ENCODE measurements around the gene HDDC2.

DNA sequence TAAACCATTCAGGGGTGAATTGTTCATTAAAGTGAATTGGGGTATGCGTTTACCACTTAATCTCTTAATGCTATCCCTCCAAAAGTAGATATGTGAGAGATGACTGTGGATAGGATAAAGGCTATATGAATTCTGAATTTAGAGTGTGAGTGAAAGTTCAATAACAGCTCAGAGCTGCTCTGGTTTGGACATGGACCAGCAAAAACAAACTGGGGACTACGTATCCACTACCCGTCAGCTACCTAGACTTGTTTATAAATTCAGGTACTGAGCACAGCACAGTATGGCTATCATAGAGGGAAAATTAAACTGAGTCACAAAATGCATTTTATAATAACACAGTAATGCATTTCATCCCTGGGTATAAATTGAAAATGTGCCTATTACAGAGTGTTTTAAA, 44.4 kb downstream of the HDDC2 start:
- TF ChIP-seq, protein P1, sequence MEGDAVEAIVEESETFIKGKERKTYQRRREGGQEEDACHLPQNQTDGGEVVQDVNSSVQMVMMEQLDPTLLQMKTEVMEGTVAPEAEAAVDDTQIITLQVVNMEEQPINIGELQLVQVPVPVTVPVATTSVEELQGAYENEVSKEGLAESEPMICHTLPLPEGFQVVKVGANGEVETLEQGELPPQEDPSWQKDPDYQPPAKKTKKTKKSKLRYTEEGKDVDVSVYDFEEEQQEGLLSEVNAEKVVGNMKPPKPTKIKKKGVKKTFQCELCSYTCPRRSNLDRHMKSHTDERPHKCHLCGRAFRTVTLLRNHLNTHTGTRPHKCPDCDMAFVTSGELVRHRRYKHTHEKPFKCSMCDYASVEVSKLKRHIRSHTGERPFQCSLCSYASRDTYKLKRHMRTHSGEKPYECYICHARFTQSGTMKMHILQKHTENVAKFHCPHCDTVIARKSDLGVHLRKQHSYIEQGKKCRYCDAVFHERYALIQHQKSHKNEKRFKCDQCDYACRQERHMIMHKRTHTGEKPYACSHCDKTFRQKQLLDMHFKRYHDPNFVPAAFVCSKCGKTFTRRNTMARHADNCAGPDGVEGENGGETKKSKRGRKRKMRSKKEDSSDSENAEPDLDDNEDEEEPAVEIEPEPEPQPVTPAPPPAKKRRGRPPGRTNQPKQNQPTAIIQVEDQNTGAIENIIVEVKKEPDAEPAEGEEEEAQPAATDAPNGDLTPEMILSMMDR (IDR thresholded peaks at IDR 0.05; ENCODE audit: low read depth, low read length, poor library complexity, severe bottlenecking): no peak
- no peak for TF ChIP-seq EZH2phosphoT487 (IDR thresholded peaks at IDR 0.05; ENCODE audit: borderline replicate concordance, low read length)
